Activated T-helper 9 cell treated with anti-CD3 and anti-CD28 coated beads, Interleukin-2, amount 50 U/mL, for 16 hours (primary cell): ENCODE results near the gene C6orf89.
A peak's percentile ranks its signal among the peaks of the same experiment; 100 is the strongest.
"Not testable (repeated sequence)": the region's sequence is repeated elsewhere in the genome, so short reads cannot be mapped to it uniquely, and the experiment has no call there.

Experiments used
- DNase-seq: peaks from one replicate; pipeline ENCODE4 v3.0.0-alpha.2; 2020; ENCODE audit warnings: low read depth

Gene C6orf89

DNA sequence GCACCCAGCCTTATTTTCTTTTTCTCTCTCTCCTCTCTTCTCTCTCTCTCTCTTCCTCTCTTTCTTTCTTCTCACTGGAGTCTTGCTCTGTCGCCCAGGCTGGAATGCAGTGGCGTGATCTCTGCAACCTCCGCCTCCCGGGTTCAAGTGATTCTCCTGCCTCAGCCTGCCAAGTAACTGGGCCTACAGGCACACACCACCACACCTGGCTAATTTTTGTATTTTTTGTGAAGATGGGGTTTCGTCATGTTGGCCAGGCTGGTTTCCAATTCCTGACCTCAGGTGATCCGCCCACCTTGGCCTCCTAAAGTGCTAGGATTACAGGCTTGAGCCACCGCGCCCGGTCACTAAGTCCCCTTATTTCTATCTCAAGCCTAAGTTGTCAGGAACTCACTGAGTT is 63.3 kb downstream of the C6orf89 start:
- not testable (repeated sequence) for DNase-seq

DNA sequence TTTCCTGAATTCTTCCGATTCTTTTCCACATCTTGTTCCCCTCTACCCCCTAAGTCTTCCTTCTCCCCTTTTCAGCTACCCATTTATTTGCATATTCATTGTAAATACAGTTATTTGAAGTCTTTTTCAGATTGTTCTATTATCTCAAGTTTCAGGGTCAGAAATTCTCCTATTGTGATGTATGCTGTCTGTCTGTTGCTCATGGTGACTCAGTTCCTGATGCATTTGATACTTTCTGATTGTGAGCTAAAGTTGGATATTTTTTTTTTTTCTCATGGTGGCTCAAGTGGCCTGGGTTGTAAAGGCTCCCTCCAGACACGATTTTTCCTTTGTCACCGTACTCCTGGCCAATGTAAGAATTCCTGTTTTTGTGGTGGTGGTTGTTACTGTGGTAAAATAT is 63.9 kb downstream of the C6orf89 start:
- no peak for DNase-seq

DNA sequence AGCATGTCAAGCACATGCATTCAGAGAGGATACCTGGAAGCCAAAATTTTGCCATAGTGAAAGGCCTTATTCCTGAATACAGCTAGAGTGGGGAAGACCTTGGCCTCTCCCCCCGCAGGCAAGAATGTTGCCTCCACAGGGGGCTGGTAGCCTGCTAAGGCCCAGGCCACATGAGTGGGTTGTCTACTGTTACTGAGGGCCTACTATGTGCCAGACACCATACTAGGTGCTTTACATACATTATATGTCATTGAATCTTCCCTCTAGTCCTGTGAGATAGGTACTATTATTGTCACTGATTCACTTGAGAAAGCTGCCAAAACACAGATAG is 68.1 kb downstream of the C6orf89 start:
- no peak for DNase-seq

DNA sequence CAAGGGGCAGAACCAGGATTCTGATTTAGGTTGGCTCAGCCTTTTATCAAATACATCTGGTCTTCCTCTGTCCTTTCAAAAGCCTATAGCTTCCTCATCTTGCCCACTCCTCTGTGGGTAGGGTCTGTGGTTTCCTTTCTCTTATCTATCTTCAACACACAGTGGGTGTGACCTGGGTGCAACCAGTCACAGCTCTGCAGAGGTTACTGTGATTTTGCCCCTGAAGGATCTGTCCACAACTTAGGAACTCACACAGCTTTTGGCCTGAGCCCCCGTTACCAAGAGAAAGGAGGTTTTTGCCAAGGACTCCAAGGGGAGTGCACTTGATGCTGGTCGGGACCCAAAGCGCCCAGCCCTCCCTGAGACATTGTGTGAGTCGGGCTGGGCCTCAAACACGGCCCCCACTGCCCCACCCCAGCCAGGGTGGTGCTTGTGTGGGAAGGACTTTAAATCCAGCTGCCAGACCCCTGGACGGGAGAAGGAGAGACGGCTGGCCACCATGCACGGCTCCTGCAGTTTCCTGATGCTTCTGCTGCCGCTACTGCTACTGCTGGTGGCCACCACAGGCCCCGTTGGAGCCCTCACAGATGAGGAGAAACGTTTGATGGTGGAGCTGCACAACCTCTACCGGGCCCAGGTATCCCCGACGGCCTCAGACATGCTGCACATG is 68.6 kb downstream of the C6orf89 start, which contains the start of gene PI16:
PI16 (plus strand) TSS at position 477 of the 670 bp plus-strand sequence; CDS start at position 500, 23 bp downstream.
- no peak for DNase-seq

DNA sequence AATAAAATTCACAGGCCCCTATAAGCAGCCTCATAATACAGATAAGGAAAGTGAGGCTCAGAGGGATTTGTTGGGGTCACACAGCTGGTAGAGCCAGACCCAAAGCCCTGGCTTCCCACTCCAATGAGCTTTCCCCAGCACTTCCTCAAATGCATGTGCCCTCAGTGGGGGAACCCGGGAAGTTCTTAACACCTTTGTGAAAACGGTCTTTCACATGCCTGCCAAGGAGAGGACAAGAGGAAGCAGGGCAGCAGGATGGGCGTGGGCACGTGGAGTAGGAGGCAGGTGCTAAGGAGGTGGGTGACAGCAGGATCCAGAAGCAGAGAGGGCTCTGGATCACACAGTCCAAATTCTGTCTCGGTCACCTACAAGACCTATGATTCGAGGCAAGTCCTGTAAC is 69.4 kb downstream of the C6orf89 start:
- no peak for DNase-seq

DNA sequence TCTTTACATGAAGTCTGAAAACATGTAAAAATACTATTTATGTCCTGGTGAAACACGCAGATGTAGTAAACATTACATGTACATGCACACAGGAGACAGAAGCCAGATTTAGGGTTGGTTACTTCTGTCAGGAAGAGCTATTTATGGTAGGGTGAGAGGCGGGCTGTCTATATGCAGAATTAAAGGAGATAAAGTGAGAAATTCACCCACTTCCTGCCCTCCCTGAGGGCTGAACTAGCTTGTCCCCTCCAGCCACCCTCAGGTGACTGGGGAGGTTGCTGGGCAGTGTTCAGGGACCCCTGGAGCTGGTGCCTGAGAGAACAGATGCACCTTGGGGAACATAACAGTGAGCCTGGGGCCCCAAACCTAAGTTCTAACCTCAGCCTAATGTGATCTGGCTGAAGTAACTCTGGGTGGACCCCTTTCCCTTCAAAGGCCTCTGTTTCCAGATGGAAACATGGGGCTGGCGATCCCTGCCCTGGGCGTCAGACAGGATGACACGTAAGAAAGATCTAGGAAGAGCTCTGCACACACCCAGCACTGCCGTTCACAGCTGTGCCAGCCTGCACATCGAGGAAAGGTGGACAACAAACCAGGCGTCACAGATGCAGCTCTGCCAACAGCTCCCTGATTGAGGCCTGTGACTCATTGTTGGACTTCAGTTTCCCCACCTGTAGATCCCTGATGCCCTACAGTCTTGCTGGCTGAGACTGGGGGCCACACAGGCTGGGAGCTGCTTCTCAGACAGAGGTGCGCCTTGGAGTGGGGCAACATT is 70.1 kb downstream of the C6orf89 start:
- no peak for DNase-seq

DNA sequence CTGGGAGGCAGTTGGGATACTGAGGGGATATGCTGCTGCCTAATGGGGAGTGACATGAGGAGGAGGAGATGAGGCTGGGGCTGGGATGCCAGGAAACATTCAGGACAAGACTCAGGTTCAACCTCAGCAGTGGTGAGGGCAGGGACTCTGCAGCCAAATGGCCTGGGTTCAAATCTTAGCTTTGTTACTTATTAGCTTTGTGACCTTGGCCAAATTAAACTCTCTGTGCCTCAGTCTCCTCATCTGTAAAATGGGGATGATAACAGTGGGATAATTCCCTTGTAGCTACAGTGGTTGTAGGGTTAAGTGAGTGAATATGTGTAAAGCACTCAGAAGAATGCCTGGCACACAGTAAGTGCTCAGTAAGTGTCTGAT is 70.7 kb downstream of the C6orf89 start:
- DNase-seq: no peak

DNA sequence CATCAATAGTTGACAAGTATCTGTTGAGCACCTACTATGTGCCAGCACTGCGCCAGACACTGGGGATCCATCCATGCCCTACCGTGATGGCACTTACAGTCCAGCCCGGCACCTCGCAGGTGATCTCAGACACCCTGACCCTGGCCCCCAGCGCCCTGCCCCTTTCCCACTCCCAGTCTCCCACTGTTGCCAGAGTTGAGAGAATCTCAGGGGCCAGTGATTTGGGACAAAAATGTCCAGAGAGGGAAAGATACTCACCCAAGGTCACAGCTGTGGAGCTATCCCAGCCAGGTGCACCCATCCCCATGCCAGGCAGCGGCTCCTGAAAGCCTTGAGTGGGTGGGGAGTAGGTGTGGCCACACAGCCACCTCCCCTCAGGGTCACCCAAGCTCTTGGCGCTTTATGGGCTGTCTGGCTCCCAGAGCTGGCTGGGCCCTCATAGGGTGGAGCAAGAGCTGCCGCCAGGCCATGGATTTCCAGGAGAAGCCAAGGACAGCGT is 72.1 kb downstream of the C6orf89 start:
- DNase-seq: no peak

DNA sequence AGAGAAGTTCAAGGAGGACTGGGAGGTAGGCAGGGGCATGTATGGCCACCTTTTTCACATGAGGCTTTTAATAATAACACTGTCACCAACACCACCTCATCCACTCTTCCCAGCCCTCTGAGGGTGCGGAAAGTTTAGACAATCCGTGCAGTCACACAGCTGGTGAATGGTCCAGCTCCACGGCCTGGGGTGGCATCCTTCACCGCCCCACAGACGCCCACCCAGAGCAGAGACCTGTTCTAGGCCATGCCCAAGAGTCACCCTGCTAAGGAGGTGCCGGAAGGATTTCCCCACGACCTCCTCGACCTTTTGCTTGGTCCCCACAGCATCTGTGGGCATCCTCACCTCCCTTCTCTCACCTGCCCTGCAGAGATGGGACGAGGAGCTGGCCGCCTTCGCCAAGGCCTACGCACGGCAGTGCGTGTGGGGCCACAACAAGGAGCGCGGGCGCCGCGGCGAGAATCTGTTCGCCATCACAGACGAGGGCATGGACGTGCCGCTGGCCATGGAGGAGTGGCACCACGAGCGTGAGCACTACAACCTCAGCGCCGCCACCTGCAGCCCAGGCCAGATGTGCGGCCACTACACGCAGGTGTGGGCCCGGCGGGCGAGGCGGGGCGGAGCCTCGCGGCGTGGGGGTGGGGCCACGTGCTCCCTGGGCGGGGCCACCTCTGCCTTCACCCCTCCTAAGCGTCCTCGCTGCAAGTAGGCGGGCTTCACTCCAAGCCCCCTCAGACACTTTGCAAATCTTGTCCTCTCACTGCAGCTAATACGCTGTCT is 73.2 kb downstream of the C6orf89 start:
- DNase-seq: no peak

DNA sequence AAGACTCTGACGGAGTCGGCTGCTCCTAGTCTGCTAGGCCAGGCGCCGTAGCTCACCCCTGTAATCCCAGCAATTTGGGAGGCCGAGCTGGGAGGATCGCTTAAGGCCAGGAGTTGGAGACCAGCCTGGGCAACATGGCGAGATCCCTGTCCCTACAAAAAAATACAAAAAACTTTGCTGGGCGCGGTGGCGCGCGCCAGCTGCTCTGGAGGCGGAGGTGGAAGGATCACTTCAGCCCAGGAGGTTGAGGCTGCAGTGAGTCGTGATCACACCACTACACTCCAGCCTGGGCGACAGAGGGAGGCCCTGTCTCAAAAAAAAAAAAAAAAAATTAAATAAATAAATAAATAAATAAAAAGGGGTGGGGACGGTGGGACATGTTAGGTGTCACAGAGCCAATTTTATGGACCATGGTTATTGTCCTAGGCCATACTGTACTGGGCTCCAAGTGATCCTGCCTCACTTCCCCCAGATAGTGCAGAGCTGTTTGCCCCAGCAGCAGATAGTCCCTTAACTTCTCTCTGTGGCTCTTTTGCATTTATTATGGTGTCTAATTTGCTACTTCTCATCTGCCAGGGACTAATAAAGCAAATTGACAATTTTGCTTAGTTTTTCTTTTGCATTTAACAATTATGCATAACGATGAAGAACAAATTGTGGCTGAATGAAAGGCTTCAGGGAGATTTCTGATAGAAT is 74.0 kb downstream of the C6orf89 start:
- DNase-seq: no peak

DNA sequence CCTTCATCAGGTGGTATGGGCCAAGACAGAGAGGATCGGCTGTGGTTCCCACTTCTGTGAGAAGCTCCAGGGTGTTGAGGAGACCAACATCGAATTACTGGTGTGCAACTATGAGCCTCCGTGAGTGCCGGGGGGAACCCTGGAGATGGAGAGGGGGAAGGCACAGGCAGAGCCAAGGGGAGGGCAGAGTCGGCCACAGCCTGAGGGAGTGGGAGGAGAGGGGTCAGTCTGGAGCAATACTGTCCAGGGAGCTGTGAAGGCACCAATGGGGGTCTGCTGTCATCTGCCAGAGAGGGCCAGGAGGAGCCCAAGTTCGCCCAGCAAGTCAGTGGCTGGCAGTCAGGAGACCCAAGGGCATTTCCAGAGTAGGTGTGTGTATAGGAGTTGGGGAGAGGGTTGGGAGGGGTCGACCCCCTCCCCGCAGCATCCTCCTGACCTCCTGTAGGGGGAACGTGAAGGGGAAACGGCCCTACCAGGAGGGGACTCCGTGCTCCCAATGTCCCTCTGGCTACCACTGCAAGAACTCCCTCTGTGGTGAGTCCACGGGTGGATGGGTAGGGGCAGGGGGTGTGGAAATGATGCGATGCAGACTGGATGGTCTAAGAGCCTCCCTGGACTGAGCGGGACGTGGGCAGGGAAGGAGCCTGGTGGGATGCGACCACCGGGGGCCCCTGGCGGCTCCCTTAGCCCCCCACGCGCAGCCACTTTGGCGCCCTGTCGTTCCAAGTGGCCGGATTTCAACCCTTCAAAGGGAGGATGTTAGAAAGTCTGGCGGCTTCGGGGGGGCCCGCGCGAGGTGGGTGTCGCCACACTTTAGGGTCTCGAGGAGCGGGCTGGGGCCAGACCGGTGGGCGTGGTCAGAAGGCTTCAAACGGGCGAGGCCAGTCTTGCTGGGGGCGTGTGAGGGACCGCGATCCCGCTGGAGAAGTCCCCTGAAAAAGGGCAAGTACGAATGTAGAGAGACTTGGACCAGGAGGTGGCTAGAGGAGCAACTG is 76.0 kb downstream of the C6orf89 start:
- DNase-seq: no peak

DNA sequence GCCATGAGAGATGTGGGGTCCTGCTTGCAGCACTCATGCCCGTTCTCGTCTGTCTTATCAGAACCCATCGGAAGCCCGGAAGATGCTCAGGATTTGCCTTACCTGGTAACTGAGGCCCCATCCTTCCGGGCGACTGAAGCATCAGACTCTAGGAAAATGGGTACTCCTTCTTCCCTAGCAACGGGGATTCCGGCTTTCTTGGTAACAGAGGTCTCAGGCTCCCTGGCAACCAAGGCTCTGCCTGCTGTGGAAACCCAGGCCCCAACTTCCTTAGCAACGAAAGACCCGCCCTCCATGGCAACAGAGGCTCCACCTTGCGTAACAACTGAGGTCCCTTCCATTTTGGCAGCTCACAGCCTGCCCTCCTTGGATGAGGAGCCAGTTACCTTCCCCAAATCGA is 77.1 kb downstream of the C6orf89 start:
- peak; percentile 68 for DNase-seq

DNA sequence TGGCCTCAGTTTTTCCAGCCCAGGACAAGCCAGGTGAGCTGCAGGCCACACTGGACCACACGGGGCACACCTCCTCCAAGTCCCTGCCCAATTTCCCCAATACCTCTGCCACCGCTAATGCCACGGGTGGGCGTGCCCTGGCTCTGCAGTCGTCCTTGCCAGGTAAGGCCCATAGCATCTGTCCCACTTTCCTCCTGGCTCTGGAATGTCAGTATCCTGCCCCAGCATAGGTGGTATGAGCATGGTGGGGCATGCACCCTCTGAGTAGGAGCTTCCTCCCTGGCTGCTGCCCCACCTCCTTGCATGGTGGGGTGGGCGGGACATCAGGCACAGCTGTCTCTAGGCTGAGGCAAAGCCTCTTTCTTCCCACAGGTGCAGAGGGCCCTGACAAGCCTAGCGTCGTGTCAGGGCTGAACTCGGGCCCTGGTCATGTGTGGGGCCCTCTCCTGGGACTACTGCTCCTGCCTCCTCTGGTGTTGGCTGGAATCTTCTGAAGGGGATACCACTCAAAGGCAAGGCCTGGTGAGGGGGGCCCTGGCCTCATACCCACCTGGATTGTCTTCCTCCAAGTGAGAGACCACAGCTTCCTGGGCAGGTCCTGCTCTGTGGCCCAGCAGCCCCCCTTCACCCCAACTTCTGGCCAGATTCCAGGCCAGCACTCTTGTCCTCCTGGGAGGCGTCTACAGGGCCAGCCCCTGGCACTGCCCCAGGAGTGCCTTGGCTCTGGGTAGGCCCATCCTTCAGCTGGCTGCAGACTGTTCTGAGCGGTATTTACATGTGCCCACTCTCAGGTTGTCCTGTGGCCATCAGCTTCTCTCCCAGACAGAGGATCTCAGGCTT is 77.9 kb downstream of the C6orf89 start:
- DNase-seq: no peak

DNA sequence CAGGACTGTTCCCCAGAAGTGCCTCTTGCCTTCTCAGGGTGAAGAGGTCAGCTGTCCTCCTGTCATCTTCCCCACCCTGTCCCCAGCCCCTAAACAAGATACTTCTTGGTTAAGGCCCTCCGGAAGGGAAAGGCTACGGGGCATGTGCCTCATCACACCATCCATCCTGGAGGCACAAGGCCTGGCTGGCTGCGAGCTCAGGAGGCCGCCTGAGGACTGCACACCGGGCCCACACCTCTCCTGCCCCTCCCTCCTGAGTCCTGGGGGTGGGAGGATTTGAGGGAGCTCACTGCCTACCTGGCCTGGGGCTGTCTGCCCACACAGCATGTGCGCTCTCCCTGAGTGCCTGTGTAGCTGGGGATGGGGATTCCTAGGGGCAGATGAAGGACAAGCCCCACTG is 78.6 kb downstream of the C6orf89 start:
- no peak for DNase-seq

DNA sequence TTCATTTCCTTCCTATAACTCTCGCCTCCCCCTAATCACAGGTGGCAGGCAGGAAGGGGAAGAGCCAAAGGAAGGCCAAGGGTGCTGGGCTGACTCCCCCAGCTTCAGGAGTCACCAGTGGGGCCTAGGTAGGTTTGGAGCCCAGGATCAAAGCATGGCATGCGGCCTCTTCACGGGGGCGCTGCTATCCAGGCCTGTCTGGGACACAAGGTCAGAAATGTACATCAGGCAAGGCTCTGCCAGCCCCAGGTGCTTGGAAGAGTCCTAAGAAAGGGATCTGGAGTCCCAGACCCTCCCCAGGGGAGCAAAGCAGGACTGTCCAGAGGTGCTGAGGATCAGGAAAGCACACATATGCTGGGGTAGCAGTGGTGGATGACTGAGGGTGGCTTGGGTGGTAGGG is 79.2 kb downstream of the C6orf89 start:
- no peak for DNase-seq

DNA sequence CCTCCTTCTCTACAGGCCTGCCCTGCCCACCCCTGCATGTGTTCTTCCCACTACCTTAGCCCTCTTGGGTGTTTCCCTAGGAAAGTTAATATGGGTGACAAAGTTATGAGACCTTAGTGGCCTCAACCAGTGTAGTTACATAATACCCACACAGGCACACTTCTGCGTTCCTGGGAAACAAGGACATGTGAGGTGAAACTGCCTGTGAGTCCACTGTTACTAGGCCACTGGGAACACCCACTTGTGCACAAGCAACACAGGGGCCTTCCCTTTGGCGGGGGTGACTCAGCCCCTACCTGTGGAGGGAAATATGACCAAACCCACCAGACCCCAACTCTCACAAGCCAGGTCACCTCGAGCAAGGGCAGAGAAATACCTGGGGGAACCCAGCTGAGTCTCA is 81.5 kb downstream of the C6orf89 start:
- no peak for DNase-seq

DNA sequence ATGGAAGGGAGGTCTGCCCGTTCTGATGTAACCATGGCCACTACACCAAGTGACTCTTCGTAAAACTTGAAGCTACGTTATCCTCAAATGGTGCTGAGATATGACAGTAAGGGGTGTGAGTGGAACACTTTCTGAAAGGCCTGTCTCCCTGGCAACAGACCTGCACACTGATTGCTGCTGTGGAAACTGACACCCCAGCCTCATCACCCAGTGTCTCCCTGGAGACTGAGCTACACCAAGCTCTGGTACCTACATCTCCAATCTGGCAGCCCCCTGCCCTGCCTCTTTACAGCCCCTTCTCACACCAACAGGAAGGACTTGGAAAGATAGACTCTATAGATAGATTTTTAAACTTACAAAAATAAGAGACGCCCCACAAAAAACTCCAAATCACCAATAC is 82.0 kb downstream of the C6orf89 start:
- no peak for DNase-seq

DNA sequence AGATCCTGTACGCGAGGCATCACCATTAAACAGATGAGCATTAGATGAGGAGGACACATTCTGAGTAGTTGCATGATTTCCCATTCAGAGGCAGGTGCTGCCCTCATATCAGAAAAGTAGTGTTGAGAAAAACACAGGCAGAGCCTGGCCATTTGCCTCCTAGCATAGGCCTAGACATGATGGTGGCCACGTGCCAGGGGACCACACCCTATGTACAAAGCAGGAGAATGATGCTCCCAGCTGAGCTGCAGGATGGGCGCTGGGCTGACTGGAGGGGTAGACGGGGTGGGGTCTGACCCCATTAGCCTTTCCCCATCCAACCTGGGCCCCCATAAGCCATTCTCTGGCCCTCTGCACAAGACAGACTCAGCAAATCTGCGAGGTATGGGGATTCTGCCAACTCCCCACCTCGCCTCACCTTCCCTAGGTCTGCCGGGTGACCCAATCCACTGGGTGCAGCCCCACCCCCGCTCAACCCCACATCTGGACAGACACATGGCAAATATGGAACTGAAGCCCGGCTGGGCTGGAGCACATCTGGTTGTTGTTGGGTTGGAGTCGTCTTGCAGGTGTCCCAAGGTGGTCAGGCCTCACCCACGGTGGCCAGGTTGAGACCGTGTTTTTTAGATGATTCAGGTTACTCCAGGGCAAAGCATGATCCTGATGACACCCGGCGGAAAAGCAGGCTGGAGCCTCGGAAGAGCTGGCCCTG is 82.7 kb downstream of the C6orf89 start:
- no peak for DNase-seq

DNA sequence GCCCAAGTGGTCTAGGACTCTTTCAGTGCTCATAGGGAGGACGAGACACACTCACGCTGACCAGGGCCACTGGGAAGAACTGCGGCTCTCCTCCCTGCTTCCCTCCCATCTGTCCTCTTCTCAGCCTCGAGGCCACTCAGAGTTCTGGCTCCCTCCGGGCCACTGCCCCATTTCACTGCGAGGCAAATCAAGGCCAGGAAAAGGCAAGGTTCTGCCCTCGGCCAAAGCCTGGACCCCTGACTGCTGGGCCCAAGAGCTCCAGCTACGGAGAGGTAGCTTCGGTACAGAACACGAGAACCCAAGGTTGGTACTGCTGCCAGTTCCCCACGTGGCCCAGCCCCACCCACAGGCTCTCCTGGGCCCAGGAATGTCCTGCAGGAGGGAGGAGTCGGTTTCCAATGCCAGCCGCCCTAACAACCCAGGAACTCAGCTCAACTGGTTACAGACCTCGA is 83.5 kb downstream of the C6orf89 start:
- no peak for DNase-seq
